BLaER1 (cell line): ENCODE measurements around the gene PGLYRP1.
A peak's percentile ranks its signal among the peaks of the same experiment; 100 is the strongest.

ENCODE experiments used
- H3K27ac ChIP-seq: shearing (Covaris generic); formaldehyde crosslinking; 2 replicates; pipeline ENCODE4 v1.8.1; 2022
- H3K27me3 ChIP-seq: shearing (Covaris generic); formaldehyde crosslinking; 2 replicates; pipeline ENCODE4 v1.8.1; 2022
- H3K36me3 ChIP-seq: shearing (Covaris generic); formaldehyde crosslinking; 2 replicates; pipeline ENCODE4 v1.8.1; 2022
- H3K4me1 ChIP-seq: shearing (Covaris generic); formaldehyde crosslinking; 2 replicates; pipeline ENCODE4 v1.8.1; 2022
- H3K4me2 ChIP-seq: shearing (Covaris generic); formaldehyde crosslinking; 2 replicates; pipeline ENCODE4 v1.8.1; 2022
- H3K4me3 ChIP-seq: shearing (Covaris generic); formaldehyde crosslinking; 2 replicates; pipeline ENCODE4 v1.8.1; 2022
- H3K9ac ChIP-seq: shearing (Covaris generic); formaldehyde crosslinking; 2 replicates; pipeline ENCODE4 v1.8.1; 2022
- H3K9me3 ChIP-seq: shearing (Covaris generic); formaldehyde crosslinking; 2 replicates; pipeline ENCODE4 v1.8.1; 2022
- H4K20me1 ChIP-seq: shearing (Covaris generic); formaldehyde crosslinking; 2 replicates; pipeline ENCODE4 v1.8.1; 2022
- Cebpa-rat ChIP-seq: shearing (Covaris generic); IDR thresholded peaks from 2 replicates; pipeline ENCODE4 v1.8.1; 2022

The PGLYRP1 gene

GRCh38 chr19:46006411-46006810 lies 16.4 kb downstream of the PGLYRP1 start:
- Histone ChIP-seq H3K9me3 (no peaks in the 10 kb centered on the region), H3K36me3 (peaks cover 68% of the 10 kb centered on the region), H3K27me3 (no peaks in the 10 kb centered on the region), H3K4me1 (no peaks in the 10 kb centered on the region), H3K4me3 (no peak overlapping the region), H3K9ac (no peak overlapping the region), H3K4me2 (no peak overlapping the region), H4K20me1 (peaks cover 32% of the 10 kb centered on the region), H3K27ac (no peak overlapping the region)
- TF ChIP-seq Cebpa-rat: no peak

GRCh38 chr19:46002678-46003275 lies 20.1 kb downstream of the PGLYRP1 start:
- no peak overlapping the region for H3K4me2 ChIP-seq
- TF ChIP-seq Cebpa-rat: no peak
- H3K9ac ChIP-seq: no peak overlapping the region
- peaks cover 58% of the 10 kb centered on the region for H3K36me3 ChIP-seq
- no peak overlapping the region for H3K4me3 ChIP-seq
- H3K27ac ChIP-seq: no peak overlapping the region
- peaks cover 22% of the 10 kb centered on the region for H3K4me1 ChIP-seq
- peaks cover 53% of the 10 kb centered on the region for H4K20me1 ChIP-seq
- no peaks in the 10 kb centered on the region for H3K9me3 ChIP-seq
- peaks cover 28% of the 10 kb centered on the region for H3K27me3 ChIP-seq

GRCh38 chr19:46000491-46001246 lies 22.2 kb downstream of the PGLYRP1 start:
- Histone ChIP-seq H4K20me1 (peaks cover 53% of the 10 kb centered on the region), H3K4me2 (peak overlapping the region; percentile 53), H3K36me3 (peaks cover 50% of the 10 kb centered on the region), H3K4me3 (no peak overlapping the region), H3K27ac (no peak overlapping the region), H3K4me1 (peaks cover 33% of the 10 kb centered on the region), H3K9me3 (no peaks in the 10 kb centered on the region), H3K9ac (no peak overlapping the region), H3K27me3 (peaks cover 28% of the 10 kb centered on the region)
- TF ChIP-seq Cebpa-rat: no peak

- no peak for TF ChIP-seq Cebpa-rat
- Histone ChIP-seq H3K4me2 (peak overlapping the region; percentile 53; the same call in 1 of the 2 replicates), H3K36me3 (peaks cover 42% of the 10 kb centered on the region), H3K27me3 (peaks cover 28% of the 10 kb centered on the region), H3K4me1 (peaks cover 34% of the 10 kb centered on the region), H3K27ac (no peak overlapping the region), H3K9me3 (no peaks in the 10 kb centered on the region), H3K9ac (no peak overlapping the region), H3K4me3 (no peak overlapping the region), H4K20me1 (peaks cover 53% of the 10 kb centered on the region)
These were observed 23.2 kb downstream of the PGLYRP1 start for GRCh38 chr19:45999653-46000121.

- Histone ChIP-seq H3K4me3 (no peak overlapping the region), H3K36me3 (peaks cover 36% of the 10 kb centered on the region), H3K27me3 (peaks cover 28% of the 10 kb centered on the region), H3K9me3 (no peaks in the 10 kb centered on the region), H3K4me1 (peaks cover 40% of the 10 kb centered on the region), H3K4me2 (peak overlapping the region; percentile 53), H3K9ac (no peak overlapping the region), H4K20me1 (peaks cover 53% of the 10 kb centered on the region), H3K27ac (no peak overlapping the region)
- TF ChIP-seq Cebpa-rat: no peak
These were observed 24.0 kb downstream of the PGLYRP1 start for GRCh38 chr19:45998834-45999233.

- no peak for TF ChIP-seq Cebpa-rat
- 0 out of 2 replicates have a peak overlapping the region, but pooled peaks have one; percentile 87 for H3K4me2 ChIP-seq
- no peak overlapping the region for H3K4me3 ChIP-seq
- peaks cover 28% of the 10 kb centered on the region for H3K27me3 ChIP-seq
- no peak overlapping the region for H3K9ac ChIP-seq
- peaks cover 24% of the 10 kb centered on the region for H3K36me3 ChIP-seq
- H3K9me3 ChIP-seq: no peaks in the 10 kb centered on the region
- H3K27ac ChIP-seq: no peak overlapping the region
- peaks cover 40% of the 10 kb centered on the region for H3K4me1 ChIP-seq
- H4K20me1 ChIP-seq: peaks cover 41% of the 10 kb centered on the region
These were observed 25.9 kb downstream of the PGLYRP1 start for GRCh38 chr19:45996933-45997332.

- Histone ChIP-seq H3K9me3 (no peaks in the 10 kb centered on the region), H3K27ac (peak overlapping the region; percentile 75), H3K27me3 (peaks cover 27% of the 10 kb centered on the region), H3K4me3 (peak overlapping the region; percentile 75), H3K36me3 (peaks cover 18% of the 10 kb centered on the region), H4K20me1 (peaks cover 30% of the 10 kb centered on the region), H3K9ac (peak overlapping the region; percentile 82), H3K4me2 (peak overlapping the region; percentile 87), H3K4me1 (peaks cover 40% of the 10 kb centered on the region)
- TF ChIP-seq Cebpa-rat: no peak
These were observed 27.0 kb downstream of the PGLYRP1 start for GRCh38 chr19:45995715-45996385.

GRCh38 chr19:45994998-45995714 lies 27.7 kb downstream of the PGLYRP1 start, which contains the start of gene CCDC61:
CCDC61 (plus strand) TSS chr19:45995467; CDS start chr19:46003019, 7,552 bp downstream.
- H3K27me3 ChIP-seq: peaks cover 20% of the 10 kb centered on the region
- no peak for TF ChIP-seq Cebpa-rat
- peaks cover 18% of the 10 kb centered on the region for H3K36me3 ChIP-seq
- H3K4me1 ChIP-seq: peaks cover 33% of the 10 kb centered on the region
- H3K9ac ChIP-seq: peak within 1 kb of the TSS; percentile 82
- H3K9me3 ChIP-seq: no peaks in the 10 kb centered on the region
- peak within 1 kb of the TSS; percentile 75 for H3K27ac ChIP-seq
- H3K4me2 ChIP-seq: peak within 1 kb of the TSS; percentile 87
- H4K20me1 ChIP-seq: peaks cover 23% of the 10 kb centered on the region
- peak within 1 kb of the TSS; percentile 75 for H3K4me3 ChIP-seq

- no peak for TF ChIP-seq Cebpa-rat
- H3K9ac ChIP-seq: peak overlapping the region; percentile 40; the same call in 1 of the 2 replicates
- H3K27ac ChIP-seq: no peak overlapping the region
- H3K4me2 ChIP-seq: peak overlapping the region; percentile 83
- peaks cover 14% of the 10 kb centered on the region for H3K27me3 ChIP-seq
- peak overlapping the region; percentile 65 for H3K4me3 ChIP-seq
- peaks cover 18% of the 10 kb centered on the region for H3K36me3 ChIP-seq
- H3K9me3 ChIP-seq: no peaks in the 10 kb centered on the region
- peaks cover 17% of the 10 kb centered on the region for H4K20me1 ChIP-seq
- peaks cover 27% of the 10 kb centered on the region for H3K4me1 ChIP-seq
These were observed 28.3 kb downstream of the PGLYRP1 start for GRCh38 chr19:45994456-45994997.
